NCI-H748 (cell line): ENCODE results near the gene TEKT1.
A peak's percentile ranks its signal among the peaks of the same experiment; 100 is the strongest.
"Not testable (repeated sequence)": the region's sequence is repeated elsewhere in the genome, so short reads cannot be mapped to it uniquely, and the experiment has no call there.

Experiments used
- DNase-seq: peaks from one replicate; lab custom pipeline; 2025; ENCODE audit not compliant: unreplicated experiment; lab: John Stamatoyannopoulos, UW

Gene TEKT1

DNA sequence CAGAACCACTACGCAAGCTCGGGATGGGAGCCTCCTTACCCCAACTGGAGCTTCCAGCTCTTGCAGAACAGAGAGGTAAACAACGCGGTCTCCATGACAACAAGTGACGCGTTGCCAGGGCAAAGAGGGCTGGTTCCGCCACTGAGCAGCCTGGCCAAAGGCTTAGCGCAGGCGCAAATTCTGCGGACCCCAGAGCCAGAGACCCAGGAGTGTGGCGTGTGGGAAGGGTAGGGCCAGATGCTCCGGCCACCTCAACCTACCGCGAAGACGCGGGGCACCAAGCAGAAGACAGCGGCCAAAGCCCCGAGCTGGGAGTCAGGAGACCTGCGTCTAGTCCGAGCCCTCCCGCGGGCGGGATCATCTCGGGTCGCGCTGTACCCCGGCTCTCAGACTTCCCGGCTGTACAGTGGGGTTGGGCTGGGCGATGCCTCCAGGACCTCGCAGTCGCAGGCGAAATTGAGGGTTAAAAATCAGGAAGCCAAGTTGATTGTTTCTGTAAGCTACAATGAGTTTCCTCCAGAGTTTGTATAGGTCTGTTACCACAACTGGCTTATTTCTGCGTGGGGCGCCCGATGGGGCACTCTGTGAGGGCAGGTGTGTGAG is at the start of gene TEKT1:
Gene TEKT1, minus strand, starts transcription at position 69 of the 603 bp plus-strand sequence. CDS start 1,353 bp downstream, outside the sequence.
- DNase-seq, result peak; percentile 97

DNA sequence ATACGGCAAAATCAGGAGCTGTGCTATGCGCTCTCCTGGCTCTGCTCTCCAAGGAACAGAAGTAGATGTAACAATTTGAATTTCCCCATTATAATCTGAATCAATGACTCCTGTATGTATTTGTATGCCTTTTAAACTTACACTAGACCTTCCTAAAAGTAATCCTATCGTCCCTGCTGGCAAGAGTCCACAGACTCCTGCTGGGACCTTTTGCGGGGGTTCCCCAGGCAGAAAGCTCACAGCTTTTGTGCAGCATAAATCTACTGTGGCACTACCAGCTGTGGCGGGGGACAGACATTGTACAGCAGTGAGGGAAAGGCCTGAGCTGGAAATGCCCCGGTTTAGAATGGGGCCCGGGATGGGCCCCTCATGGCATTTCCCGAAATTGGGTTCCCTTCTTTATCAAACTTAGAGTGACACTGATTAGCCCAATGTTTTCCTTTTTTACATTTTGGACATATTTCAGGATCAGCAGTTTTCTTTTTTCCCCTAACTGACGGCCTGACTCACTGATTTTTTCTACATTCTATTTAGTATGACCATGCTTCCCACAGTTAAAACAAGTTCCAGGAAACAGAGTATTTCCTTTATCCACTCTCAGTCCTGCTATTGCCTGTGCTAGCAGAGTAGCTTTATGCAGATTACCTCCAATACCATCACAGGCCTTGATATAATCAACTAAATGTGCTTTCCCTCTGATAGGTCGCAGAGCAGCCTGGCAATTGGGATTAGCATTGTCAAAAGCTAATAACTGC is 47.9 kb upstream of the TEKT1 start:
- not testable (repeated sequence) for DNase-seq

DNA sequence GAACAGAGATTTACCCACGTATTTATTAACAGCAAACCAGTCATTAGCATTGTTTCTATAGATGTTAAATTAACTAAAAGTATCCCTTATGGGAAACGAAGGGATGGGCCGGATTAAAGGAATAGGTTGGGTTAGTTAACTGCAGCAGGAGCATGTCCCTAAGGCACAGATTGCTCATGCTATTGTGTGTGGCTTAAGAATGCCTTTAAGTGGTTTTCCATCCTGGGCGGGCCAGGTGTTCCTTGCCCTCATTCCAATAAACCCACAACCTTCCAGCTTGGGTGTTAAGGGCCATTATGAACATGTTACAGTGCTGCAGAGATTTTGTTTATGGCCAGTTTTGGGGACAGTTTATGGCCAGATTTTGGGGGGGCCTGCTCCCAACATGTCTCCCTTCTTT is 43.7 kb upstream of the TEKT1 start:
- DNase-seq, result not testable (repeated sequence)

DNA sequence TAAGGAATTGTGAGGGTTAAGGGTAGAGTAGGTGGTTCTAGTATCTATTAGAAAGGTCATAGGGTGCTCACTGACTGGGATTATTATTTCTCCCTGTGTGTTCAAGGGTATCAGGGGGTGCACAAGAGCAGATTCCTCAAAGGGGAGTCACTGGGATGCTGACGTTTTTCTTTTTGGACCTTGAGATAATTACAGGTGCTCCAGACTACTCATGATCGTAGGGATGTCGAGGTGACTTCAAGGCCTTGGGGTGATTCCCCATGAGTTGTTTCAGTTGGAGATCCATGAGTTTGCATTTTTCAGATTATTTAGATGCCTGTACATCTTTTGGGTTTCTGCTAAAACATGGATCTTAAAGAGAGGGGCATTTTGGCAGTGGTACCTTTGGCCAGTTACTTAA is 41.4 kb upstream of the TEKT1 start:
- DNase-seq, result no peak

DNA sequence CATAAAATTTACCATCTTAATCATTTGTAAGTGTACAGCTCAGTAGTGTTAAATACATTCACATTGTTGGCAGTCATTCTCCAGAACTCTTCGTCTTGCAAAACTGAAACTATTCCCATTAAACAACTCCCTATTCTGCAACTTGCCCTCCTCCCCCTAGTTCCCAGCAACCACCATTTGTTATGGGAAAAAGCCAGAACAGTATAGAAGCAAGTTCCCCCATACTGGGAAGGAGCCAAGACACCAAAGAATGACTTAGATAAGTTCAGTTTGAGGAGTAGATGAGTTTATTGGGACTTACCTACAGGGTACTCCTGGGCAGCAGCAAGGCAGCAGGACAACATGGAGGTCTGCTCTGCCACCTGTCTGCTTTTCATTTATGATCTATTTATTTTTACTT is 39.3 kb upstream of the TEKT1 start:
- no peak for DNase-seq

DNA sequence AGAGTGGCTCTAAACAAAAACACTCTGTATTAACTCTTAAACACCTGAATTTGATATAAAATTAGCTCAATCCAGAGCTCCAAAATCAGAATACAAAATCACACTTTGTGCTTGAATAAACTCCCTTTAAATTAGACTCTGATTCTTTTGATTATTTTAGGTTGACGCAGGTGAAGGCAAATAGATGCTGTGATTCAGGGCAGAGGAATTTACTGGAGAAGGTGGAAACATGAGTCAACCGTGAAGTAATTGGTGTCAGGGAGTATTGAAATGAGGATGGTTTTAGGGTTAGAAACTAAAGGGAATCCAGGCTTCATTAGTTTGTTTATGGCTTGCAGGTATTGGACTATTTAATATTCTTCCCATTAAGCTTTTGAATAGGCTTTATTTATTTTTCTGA is 37.1 kb upstream of the TEKT1 start:
- no peak for DNase-seq

DNA sequence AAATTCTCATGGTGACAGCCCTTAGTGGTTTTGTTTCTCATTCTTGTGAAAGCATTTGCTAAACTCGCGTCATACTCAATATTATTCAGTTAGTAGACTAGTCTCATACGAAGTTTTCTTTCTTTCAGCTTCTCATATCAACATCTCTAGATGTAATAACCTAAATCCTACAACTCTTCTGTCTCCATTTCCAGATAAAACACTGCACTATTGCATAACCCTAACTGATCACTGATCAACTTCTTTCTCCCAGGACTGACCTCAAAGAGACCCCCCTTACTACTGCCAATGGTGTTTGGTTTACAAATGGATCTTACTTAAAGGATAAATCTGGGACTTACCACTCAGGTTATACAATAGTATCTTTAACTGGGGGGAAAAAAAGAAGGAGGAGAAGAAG is 36.3 kb upstream of the TEKT1 start:
- no peak for DNase-seq

DNA sequence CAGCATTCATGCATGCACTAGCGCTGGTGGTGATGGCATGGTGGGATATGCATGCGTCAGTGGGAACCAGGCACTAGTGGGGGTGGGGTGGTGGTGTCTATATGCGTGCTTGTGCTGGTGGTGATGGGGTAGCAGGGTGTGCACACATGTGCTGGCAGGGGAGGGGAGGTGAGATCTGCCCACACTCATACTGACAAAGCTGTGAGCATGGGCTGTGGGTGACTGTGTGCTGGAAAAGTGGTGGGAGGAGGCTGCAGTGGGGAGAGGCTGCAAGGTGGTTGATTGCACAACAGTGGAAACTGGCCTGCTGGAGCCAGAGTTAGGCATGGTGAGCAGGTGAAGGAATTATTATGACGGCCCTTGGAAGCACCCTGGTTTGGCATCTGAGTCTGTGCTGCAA is 31.3 kb upstream of the TEKT1 start:
- no peak for DNase-seq

DNA sequence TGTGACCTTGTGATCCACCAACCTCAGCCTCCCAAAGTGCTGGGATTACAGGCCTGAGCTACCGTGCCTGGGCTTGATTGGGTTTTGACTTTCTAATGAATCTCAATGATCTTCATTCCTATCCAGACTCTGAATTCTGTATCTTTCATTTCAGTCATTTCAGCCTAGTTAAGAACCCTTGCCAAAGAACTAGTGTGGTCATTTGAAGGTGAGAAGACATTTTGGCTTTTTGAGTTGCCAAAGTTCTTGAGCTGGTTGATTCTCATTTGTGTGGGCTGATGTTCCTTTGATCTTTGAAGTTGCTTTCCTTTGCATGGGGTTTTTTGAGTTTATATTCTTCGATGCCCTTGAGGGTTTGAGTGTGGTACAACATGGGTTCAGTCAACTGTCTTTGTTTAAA is 30.6 kb upstream of the TEKT1 start:
- no peak for DNase-seq

DNA sequence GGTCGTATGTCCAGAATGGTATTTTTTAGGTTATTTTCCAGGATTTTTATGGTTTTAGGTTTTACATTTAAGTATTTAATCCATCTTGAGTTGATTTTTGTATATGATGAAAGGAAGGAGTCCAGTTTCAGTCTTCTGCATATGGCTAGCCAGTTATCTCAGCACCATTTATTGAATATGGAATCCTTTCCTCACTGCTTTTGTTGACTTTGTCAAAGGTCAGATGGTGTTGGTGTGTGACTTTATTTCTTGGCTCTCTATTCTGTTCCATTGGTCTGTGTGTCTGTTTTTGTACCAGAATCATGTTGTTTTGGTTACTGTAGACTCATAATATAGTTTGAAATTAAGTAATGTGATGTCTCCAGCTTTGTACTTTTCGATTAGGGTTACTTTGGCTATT is 26.4 kb upstream of the TEKT1 start:
- no peak for DNase-seq

DNA sequence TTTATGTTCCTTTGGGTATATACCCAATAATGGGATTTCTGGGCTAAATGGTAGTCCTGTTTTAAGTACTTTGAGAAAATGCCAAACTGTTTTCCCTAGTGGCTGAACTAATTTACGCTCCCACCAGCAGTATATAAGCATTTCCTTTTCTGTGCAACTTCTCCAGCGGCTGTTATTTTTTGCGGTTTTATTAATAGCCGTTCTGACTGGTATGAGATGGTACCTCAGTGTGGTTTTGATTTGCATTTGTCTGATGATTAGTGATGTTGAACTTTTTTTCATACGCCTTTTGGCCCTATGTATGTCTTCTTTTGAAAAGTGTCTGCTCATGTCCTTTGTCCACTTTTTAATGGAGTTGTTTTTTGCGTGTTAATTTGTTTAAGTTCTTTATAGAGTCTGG is 25.8 kb upstream of the TEKT1 start:
- no peak for DNase-seq

DNA sequence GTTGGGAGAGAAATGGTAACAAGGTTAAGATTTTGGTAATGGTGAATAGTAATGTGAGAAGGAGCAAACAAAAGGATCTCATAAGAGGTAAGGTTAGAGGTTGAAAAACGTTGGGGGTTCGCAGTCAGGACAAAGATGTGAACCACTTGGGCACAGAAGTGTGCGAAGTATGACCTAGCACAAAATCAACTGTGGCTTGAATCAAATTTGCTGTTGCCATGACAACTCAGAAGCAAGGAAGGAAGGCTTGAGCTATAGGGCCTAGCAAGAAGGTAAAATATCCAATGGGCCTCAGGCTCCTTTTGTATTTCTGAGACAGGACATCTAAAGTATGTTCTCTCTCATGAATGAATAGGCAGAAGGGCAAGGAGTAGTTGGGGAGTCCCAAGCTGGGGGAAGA is 24.5 kb upstream of the TEKT1 start:
- DNase-seq, result peak; percentile 10

DNA sequence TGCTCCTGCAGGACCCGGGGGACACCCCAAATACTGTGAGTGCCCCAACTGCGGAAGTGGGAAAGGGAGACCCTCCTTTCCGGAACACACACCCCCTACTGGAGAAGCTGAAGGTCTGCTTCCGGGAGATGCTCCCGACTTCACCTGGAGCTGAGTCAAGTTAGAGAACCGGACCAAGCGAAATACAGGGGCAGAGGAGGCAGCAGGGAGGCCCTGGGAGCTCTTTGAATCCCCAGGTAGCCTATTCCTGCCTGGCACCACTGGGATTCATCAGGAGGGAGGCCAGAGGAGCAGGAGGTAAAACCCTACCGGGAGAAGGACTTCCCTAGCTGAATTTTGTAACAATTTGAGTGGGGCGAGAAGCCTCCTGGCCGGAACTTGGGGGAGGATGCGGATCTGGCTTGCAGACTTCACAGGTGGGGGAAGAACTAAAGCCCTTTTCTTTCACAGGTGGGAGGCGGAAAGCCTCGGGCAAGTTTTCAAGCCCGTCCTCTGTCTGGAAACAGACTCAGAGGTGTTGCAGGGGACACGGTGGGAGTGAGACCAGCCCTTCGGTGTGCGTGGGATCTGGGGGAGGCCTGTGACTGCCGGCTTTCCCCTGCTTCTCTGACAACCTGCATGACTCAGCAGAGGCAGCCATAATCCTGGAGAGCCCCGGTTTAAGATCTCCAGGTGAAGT is 22.4 kb upstream of the TEKT1 start:
- no peak for DNase-seq

DNA sequence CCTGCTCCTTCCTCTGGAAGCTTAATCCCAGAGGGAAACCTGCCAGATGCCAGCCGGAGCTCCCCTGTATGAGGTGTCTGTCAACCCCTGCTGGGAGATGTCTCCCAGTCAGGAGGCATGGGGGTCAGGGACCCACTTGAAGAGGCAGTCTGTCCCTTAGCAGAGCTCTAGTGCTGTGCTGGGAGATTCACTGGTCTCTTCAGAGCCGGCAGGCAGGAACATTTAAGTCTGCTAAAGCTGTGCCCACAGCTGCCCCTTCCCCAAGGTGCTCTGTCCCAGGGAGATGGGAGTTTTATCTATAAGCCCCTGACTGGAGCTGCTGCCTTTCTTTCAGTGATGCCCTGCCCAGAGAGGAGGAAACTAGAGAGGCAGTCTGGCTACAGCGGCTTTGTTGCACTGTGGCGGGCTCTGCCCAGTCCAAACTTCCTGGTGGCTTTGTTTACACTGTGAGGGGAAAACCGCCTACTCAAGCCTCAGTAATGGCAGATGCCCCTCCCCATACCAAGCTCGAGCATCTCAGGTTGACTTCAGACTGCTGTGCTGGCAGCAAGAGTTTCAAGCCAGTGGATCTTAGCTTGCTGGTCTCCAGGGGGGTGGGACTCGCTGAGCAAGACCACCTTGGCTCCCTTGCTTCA is 17.1 kb upstream of the TEKT1 start:
- peak; percentile 46 for DNase-seq

DNA sequence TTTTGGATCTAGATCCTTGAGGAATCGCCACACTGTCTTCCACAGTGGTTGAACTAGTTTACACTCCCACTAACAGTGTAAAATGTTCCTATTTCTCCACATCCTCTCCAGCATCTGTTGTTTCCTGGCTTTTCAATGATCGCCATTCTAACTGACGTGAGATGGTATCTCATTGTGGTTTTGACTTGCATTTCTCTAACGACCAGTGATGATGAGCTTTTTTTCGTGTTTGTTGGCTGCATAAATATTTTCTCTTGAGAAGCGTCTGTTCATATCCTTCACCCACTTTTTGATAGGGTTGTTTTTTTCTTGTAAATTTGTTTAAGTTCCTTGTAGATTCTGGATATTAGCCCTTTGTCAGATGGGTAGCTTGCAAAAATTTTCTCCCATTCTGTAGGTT is 14.6 kb upstream of the TEKT1 start:
- not testable (repeated sequence) for DNase-seq

DNA sequence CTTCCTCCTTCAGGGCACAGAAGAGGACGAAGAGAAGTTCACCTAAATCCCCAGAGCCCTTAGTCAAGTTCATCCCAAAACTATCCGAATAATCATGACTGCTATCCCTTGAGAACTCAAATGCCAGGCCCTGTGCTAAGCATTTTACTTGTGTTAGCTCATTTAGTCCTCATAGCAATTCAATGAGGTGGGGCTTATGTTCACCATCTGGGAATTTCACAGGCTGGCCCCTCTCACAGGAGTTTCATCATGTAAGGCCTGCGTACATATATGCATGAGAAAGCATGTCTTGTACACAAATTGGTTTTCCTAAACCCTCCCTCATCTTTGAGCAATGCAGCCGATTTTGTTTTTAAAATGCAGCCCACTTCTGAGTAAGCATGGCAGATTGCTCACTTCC is 12.9 kb upstream of the TEKT1 start:
- not testable (repeated sequence) for DNase-seq

DNA sequence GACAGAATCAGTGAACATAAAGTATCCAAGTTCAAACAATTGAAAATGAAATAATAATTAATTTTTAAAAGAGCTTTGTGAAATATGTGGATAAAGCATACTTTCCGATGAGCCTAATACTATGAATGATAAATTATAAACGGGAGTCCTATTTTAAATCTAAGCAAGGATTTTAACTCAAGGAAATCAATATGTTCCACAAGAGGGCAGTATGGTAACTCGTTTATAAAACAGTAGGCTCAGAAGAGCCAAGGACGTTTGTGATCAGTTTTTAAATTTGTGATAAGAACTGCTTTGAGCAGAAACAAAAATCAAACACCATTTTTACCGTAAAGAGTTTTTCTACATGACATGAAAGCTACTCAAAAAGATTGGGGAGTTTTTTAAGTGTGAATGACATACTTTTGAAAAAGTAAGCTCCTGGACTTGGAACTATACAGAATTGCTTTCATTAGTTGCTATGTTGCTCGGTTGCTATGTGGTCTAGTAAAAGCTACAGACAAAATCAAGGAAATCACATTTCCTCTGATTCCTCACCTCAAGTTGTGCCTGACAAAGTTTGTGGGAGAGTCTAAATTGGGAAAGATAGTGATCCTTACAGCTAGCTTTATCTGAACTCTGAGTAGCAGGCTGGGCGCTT is 11.8 kb upstream of the TEKT1 start:
- peak; percentile 71 for DNase-seq

DNA sequence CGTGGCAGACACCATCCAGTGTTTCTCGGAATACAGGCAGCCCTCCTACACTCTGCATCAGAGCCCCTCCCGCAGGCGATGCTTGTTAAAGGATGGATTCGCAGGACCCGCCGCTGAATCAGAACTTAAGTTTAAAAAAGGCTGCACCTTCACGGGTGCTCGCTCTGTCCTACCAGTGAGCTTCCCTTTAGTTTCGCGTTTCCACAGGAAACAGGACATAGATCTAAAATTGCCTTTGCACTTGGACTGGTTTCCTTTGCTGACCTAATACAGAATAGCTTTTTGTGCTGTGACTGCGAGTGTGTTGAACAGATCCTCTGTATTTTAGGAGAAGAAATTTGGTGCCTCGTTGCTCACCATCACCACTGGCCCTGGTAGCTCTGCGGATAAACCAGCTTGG is 10.2 kb upstream of the TEKT1 start:
- DNase-seq, result not testable (repeated sequence)

DNA sequence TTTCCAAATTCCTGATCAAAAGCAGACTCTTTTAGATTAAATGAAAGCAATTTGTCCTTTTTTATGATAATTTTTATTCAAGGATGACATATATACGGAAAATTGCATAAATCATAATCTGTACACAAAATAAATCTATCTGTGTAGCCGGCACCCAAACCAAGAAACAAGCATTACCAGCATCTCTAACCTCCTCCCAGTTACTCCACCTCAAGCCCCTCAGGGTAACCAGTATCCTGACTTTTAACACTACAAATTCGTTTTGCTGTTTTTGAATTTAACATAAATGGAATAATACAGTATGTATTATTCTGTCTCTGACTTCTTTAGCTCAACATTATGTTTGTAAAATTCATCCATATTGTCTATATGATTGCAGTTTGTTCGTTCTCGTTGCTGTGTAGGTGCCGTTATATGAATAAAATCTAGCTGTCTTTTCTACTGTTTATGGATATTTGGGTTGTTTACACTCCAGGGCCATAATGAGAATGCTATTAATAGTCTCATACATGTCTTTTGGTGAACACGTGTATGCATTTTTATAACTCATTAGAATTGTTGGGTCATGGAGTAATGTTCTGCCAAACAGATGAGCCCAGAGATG is 1.0 kb downstream of the TEKT1 start:
- DNase-seq, result no peak

DNA sequence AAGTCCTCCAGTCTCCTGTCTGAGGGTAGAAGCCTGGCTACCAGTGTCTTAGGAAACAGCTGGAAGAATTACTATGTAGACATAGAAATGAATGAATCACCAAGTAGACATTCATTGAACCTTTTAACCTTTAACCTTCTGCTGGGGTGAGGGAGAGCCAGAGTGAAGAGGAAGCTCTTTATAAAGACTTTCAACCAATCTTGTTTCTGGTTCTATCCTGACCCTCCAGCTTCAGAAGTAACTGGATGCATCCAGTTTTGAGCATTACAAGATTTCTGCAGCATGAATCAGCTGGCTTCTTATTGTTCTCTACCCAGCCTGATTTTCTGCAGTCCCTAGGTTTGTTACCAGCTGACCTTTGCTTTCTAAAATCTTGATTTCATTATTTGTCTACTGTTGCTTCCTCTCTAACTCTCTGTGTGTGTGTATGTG is 8.5 kb downstream of the TEKT1 start:
- no peak for DNase-seq

DNA sequence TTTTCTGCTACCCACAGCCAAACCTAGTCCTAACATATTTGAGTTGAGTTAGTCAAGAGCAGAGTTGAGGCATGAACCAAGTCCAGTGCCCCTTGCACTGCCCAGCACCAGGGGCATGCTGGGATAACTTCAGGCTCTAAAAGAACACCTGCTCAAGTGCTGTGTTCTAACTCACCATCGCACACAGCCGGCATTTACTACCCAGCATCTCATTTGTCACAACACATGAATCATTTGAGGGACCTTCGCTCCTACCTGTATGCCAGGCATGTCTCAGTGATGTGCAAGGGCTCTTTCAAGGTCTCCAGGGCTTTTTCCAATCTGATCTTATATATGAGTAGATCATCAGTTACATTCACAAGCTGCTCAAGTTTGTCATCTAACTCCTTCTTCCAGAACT is 12.6 kb downstream of the TEKT1 start:
- no peak for DNase-seq
